ENCODE measurements around the gene RENBP.
A peak's percentile ranks its signal among the peaks of the same experiment; 100 is the strongest.
"Not testable (repeated sequence)": the region's sequence is repeated elsewhere in the genome, so short reads cannot be mapped to it uniquely, and the experiment has no call there.

Gene RENBP

GRCh38 chrX:153981771-153982533 is 37.5 kb upstream of the RENBP start:
- H3K4me3 ChIP-seq (ENCODE audit: low read length, poor library complexity, severe bottlenecking) = peak overlapping the region; percentile 70
- H3K4me1 ChIP-seq (ENCODE audit: insufficient read depth, low read length, poor library complexity, severe bottlenecking) = peaks cover 46% of the 10 kb centered on the region
- H3F3A ChIP-seq (ENCODE audit: low read depth) = peaks cover 6% of the 10 kb centered on the region; the same call in 1 of the 2 replicates
- H3K36me3 ChIP-seq (ENCODE audit: insufficient read depth, low read length) = no peaks in the 10 kb centered on the region
- TF ChIP-seq CTCF (conservative IDR thresholded peaks at IDR 0.05; ENCODE audit: low read length) (no peak), EZH2phosphoT487 (IDR thresholded peaks at IDR 0.05; ENCODE audit: borderline replicate concordance) (no peak)
- H4K20me1 ChIP-seq (ENCODE audit: insufficient read depth, low read length, poor library complexity, severe bottlenecking) = no peaks in the 10 kb centered on the region
- no peaks in the 10 kb centered on the region for H3K9me3 ChIP-seq (ENCODE audit: insufficient read depth, low read depth, low read length)
- H2AFZ ChIP-seq (ENCODE audit: low read length) = no peak overlapping the region
- H3K79me2 ChIP-seq (ENCODE audit: insufficient read depth, low read length) = peaks cover 6% of the 10 kb centered on the region; the same call in 1 of the 2 replicates
- no peaks in the 10 kb centered on the region for H3K27me3 ChIP-seq (ENCODE audit: insufficient read depth, low read length, poor library complexity, severe bottlenecking)
- peak overlapping the region; percentile 83 for H3K4me2 ChIP-seq (ENCODE audit: low read depth, low read length, poor library complexity, severe bottlenecking)
- H3K9ac ChIP-seq (ENCODE audit: low read depth, low read length, poor library complexity, severe bottlenecking) = peak overlapping the region; percentile 86
- H3K9me2 ChIP-seq (replicated peaks; ENCODE audit: low read depth, low read length) = no peaks in the 10 kb centered on the region

- H3F3A ChIP-seq (ENCODE audit: low read depth) = peaks cover 6% of the 10 kb centered on the region; the same call in 1 of the 2 replicates
- no peaks in the 10 kb centered on the region for H3K9me2 ChIP-seq (replicated peaks; ENCODE audit: low read depth, low read length)
- H3K9ac ChIP-seq (ENCODE audit: low read depth, low read length, poor library complexity, severe bottlenecking) = peak overlapping the region; percentile 86
- H3K79me2 ChIP-seq (ENCODE audit: insufficient read depth, low read length) = peaks cover 6% of the 10 kb centered on the region; the same call in 1 of the 2 replicates
- H3K4me1 ChIP-seq (ENCODE audit: insufficient read depth, low read length, poor library complexity, severe bottlenecking) = peaks cover 46% of the 10 kb centered on the region
- peak overlapping the region; percentile 70 for H3K4me3 ChIP-seq (ENCODE audit: low read length, poor library complexity, severe bottlenecking)
- no peaks in the 10 kb centered on the region for H3K36me3 ChIP-seq (ENCODE audit: insufficient read depth, low read length)
- H4K20me1 ChIP-seq (ENCODE audit: insufficient read depth, low read length, poor library complexity, severe bottlenecking) = no peaks in the 10 kb centered on the region
- no peak for TF ChIP-seq CTCF (conservative IDR thresholded peaks at IDR 0.05; ENCODE audit: low read length)
- H3K27me3 ChIP-seq (ENCODE audit: insufficient read depth, low read length, poor library complexity, severe bottlenecking) = no peaks in the 10 kb centered on the region
- no peak overlapping the region for H2AFZ ChIP-seq (ENCODE audit: low read length)
- H3K9me3 ChIP-seq (ENCODE audit: insufficient read depth, low read depth, low read length) = no peaks in the 10 kb centered on the region
- H3K4me2 ChIP-seq (ENCODE audit: low read depth, low read length, poor library complexity, severe bottlenecking) = peak overlapping the region; percentile 83
Measured at GRCh38 chrX:153981231-153981630, 36.8 kb upstream of the RENBP start.

GRCh38 chrX:153980394-153980793 is 36.0 kb upstream of the RENBP start:
- peaks cover 12% of the 10 kb centered on the region; the same call in 1 of the 2 replicates for H3K79me2 ChIP-seq (ENCODE audit: insufficient read depth, low read length)
- H3K9ac ChIP-seq (ENCODE audit: low read depth, low read length, poor library complexity, severe bottlenecking) = peak overlapping the region; percentile 86
- H3K4me1 ChIP-seq (ENCODE audit: insufficient read depth, low read length, poor library complexity, severe bottlenecking) = peaks cover 45% of the 10 kb centered on the region
- H3F3A ChIP-seq (ENCODE audit: low read depth); H3K9me2 ChIP-seq (replicated peaks; ENCODE audit: low read depth, low read length); H4K20me1 ChIP-seq (ENCODE audit: insufficient read depth, low read length, poor library complexity, severe bottlenecking); H3K4me3 ChIP-seq (ENCODE audit: low read length, poor library complexity, severe bottlenecking); H3K36me3 ChIP-seq (ENCODE audit: insufficient read depth, low read length); H3K9me3 ChIP-seq (ENCODE audit: insufficient read depth, low read depth, low read length); H2AFZ ChIP-seq (ENCODE audit: low read length); H3K27me3 ChIP-seq (ENCODE audit: insufficient read depth, low read length, poor library complexity, severe bottlenecking): not testable (repeated sequence)
- H3K4me2 ChIP-seq (ENCODE audit: low read depth, low read length, poor library complexity, severe bottlenecking) = peak overlapping the region; percentile 83
